ENCODE results near the gene PCSK2.

PCSK2 gene

DNA sequence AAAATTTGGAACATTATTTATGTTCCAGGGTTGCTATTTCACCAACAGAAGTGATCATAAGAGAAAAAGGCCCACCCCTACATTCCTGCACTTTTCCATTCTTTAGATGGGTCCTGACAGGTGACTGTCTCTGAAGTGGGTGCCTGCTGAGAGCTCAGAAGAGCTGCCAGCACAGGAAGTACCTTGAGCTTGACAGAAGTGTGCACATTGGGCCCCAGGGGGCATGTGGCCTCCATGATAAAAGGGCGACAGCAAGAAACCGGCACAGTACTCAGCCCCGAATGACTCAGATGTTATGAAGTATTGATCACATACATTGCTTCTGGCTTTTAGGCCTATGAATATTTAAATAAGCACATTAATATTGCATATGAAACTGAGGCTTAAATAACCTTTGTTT lies 150.4 kb downstream of the PCSK2 start:
- TF ChIP-seq, protein P1, sequence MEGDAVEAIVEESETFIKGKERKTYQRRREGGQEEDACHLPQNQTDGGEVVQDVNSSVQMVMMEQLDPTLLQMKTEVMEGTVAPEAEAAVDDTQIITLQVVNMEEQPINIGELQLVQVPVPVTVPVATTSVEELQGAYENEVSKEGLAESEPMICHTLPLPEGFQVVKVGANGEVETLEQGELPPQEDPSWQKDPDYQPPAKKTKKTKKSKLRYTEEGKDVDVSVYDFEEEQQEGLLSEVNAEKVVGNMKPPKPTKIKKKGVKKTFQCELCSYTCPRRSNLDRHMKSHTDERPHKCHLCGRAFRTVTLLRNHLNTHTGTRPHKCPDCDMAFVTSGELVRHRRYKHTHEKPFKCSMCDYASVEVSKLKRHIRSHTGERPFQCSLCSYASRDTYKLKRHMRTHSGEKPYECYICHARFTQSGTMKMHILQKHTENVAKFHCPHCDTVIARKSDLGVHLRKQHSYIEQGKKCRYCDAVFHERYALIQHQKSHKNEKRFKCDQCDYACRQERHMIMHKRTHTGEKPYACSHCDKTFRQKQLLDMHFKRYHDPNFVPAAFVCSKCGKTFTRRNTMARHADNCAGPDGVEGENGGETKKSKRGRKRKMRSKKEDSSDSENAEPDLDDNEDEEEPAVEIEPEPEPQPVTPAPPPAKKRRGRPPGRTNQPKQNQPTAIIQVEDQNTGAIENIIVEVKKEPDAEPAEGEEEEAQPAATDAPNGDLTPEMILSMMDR (conservative IDR thresholded peaks at IDR 0.05): no peak
- no peak for TF ChIP-seq ZFX (IDR thresholded peaks at IDR 0.05)
- no peak overlapping the region for H3K27ac ChIP-seq

DNA sequence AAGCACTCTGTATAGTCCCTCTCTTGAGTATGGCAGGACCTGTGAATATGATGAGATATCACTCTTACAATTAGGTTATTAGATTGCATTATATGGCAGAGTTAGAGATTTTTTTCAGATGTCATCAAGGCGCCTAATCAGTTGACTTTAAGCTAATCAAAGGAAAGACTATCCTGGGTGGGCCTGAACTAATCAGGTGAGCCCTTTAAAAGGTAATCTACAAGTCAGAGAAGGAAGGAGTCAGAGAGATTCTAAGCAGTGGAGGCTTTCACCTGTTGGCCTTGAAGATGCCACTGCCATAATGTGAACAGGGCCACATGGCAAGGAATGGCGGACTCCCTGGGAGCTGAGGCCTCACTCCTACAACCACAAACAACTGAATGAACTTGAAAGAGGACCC lies 152.8 kb downstream of the PCSK2 start:
- no peak overlapping the region for H3K27ac ChIP-seq
- no peak for TF ChIP-seq ZFX (IDR thresholded peaks at IDR 0.05)
- TF ChIP-seq, protein P1 (conservative IDR thresholded peaks at IDR 0.05): no peak

GRCh38 chr20:17380801-17381200 lies 154.0 kb downstream of the PCSK2 start:
- H3K27ac ChIP-seq: no peak overlapping the region

DNA sequence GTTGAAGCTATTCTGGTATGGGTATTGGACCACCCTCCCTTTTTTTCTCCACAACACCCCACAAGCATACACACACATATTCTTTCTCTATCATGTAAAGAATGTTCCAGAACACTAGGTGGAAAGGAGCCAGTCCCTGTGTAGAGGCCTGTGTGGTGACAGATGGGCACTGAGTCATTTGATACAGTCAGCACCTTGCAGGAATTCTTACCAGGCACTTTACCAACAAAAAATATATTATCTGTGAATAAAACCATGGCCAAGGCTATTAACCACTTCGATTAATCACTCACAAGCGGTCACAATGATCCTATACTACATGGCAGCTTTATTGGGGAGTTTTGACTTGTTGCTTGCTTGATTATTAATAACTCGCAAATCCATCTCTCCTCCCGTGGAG lies 154.9 kb downstream of the PCSK2 start:
- TF ChIP-seq, protein P1 (conservative IDR thresholded peaks at IDR 0.05): no peak
- TF ChIP-seq ZFX (IDR thresholded peaks at IDR 0.05): no peak
- no peak overlapping the region for H3K27ac ChIP-seq

More at GRCh38 chr20:17380801-17381200, 154.0 kb downstream of the PCSK2 start:
- no peak for TF ChIP-seq ZFX (IDR thresholded peaks at IDR 0.05)
- TF ChIP-seq, protein P1 (conservative IDR thresholded peaks at IDR 0.05): no peak

- TF ChIP-seq ZFX (IDR thresholded peaks at IDR 0.05): no peak
- TF ChIP-seq, protein P1 (conservative IDR thresholded peaks at IDR 0.05): no peak
- no peak overlapping the region for H3K27ac ChIP-seq
Observed at GRCh38 chr20:17385798-17386197, 159.0 kb downstream of the PCSK2 start.

- H3K27ac ChIP-seq: no peak overlapping the region
- TF ChIP-seq, protein P1 (conservative IDR thresholded peaks at IDR 0.05): no peak
- TF ChIP-seq ZFX (IDR thresholded peaks at IDR 0.05): no peak
Observed at GRCh38 chr20:17390655-17391054, 163.8 kb downstream of the PCSK2 start.

- no peak for TF ChIP-seq ZFX (IDR thresholded peaks at IDR 0.05)
- TF ChIP-seq, protein P1 (conservative IDR thresholded peaks at IDR 0.05): no peak
- H3K27ac ChIP-seq: no peak overlapping the region
Observed at GRCh38 chr20:17391127-17391771, 164.4 kb downstream of the PCSK2 start.
